Posterior cingulate gyrus (tissue), 11 donors: ENCODE data around the gene WDR13.
"Not testable (repeated sequence)": the region's sequence is repeated elsewhere in the genome, so short reads cannot be mapped to it uniquely, and the experiment has no call there.

ENCODE experiments used
- DNase-seq, 10 donors: peaks; one replicate each; pipeline versions ENCODE4 v3.0.0 to v3.0.0-alpha.2; 2020 to 2021; ENCODE audit warnings: mixed read lengths in 3 of 10
- intact Hi-C: fragments of 100-400 bp; cut with DNase I; formaldehyde crosslinking; loops from one replicate; pipeline ENCODE4 v1.15.1; 2023

Gene WDR13

GRCh38 chrX:48597353-48598264 is at the start of gene WDR13:
WDR13 (plus strand) TSS chrX:48597492; CDS start chrX:48597997, 505 bp downstream.
- intact Hi-C loops, result no loop called here
- peak; percentile 73 to 98 (median 82) for DNase-seq

- DNase-seq, result no peak
- intact Hi-C loops, result no loop called here
Observed at GRCh38 chrX:48548871-48549270, 48.4 kb upstream of the WDR13 start.

- DNase-seq, intact Hi-C loops: not testable (repeated sequence)
Observed at GRCh38 chrX:48555731-48556325, 41.5 kb upstream of the WDR13 start.

GRCh38 chrX:48558271-48558670 is 39.0 kb upstream of the WDR13 start:
- intact Hi-C loops, result no loop called here

GRCh38 chrX:48559636-48560035 is 37.7 kb upstream of the WDR13 start:
- intact Hi-C loops, result no loop called here

More at GRCh38 chrX:48558271-48558670, 39.0 kb upstream of the WDR13 start:
- no peak for DNase-seq

GRCh38 chrX:48560056-48560455 is 37.2 kb upstream of the WDR13 start:
- intact Hi-C loops, result no loop called here
- peak in 1 of 10 donors; percentile 76 for DNase-seq

More at GRCh38 chrX:48559636-48560035, 37.7 kb upstream of the WDR13 start:
- peak in 1 of 10 donors; percentile 66 for DNase-seq

- DNase-seq, result peak in 1 of 10 donors; percentile 82
- intact Hi-C loops, result no loop called here
Observed at GRCh38 chrX:48560681-48561080, 36.6 kb upstream of the WDR13 start.

GRCh38 chrX:48569958-48570357 is 27.3 kb upstream of the WDR13 start:
- intact Hi-C loops, result no loop called here

GRCh38 chrX:48573690-48574269 is 23.5 kb upstream of the WDR13 start:
- intact Hi-C loops, result no loop called here
- peak in 1 of 10 donors; percentile 74 for DNase-seq

More at GRCh38 chrX:48569958-48570357, 27.3 kb upstream of the WDR13 start:
- no peak for DNase-seq

GRCh38 chrX:48574270-48575266 is 22.7 kb upstream of the WDR13 start, which contains the start of gene RBM3:
RBM3 (plus strand) TSS chrX:48574484; CDS start chrX:48575181, 697 bp downstream.
- peak; percentile 85 to 98 (median 90) for DNase-seq
- intact Hi-C loops, result no loop called here

- peak in 1 of 10 donors; percentile 39 for DNase-seq
- intact Hi-C loops, result no loop called here
Observed at GRCh38 chrX:48575642-48576041, 21.6 kb upstream of the WDR13 start.

- intact Hi-C loops, result no loop called here
- peak in 1 of 10 donors; percentile 37 for DNase-seq
Observed at GRCh38 chrX:48576108-48576507, 21.2 kb upstream of the WDR13 start.

- no peak for DNase-seq
- intact Hi-C loops, result no loop called here
Observed at GRCh38 chrX:48578661-48579128, 18.6 kb upstream of the WDR13 start.

GRCh38 chrX:48579259-48579658 is 18.0 kb upstream of the WDR13 start:
- intact Hi-C loops, result no loop called here
- no peak for DNase-seq

GRCh38 chrX:48580662-48581061 is 16.6 kb upstream of the WDR13 start:
- intact Hi-C loops, result no loop called here
- no peak for DNase-seq

GRCh38 chrX:48584698-48585097 is 12.6 kb upstream of the WDR13 start:
- intact Hi-C loops, result no loop called here
- DNase-seq, result no peak

- DNase-seq, result peak in 1 of 10 donors; percentile 4
- intact Hi-C loops, result no loop called here
Observed at GRCh38 chrX:48589482-48590162, 7.7 kb upstream of the WDR13 start.

- intact Hi-C loops, result no loop called here
Observed at GRCh38 chrX:48590203-48591103, 6.8 kb upstream of the WDR13 start.

More at GRCh38 chrX:48590203-48591103, 6.8 kb upstream of the WDR13 start:
- peak in 3 of 10 donors; percentile 8 to 78 (median 29) for DNase-seq
